Measurements from ENCODE around the gene ABHD16B. TPM values are rescaled to one million over a fixed set of nuclear protein-coding genes. Genes with fewer than 3 reads are reported as not detected.

The ABHD16B gene
- polyA plus RNA-seq, 1 experiment, result not detected

- no peak overlapping the region for H3K27ac ChIP-seq (ENCODE audit: low read depth, low read length)
- POLR2A ChIA-PET, result interaction anchor here (1.8 kb wide), 1 partner anchor 10 kb away, joined by 15 read pairs; the partner anchor contains the start of gene TPD52L2
- CTCF ChIA-PET, result interaction anchor here (1.6 kb wide), 1 partner anchor 9 kb away, joined by 4 read pairs; no protein-coding TSS in a partner anchor
Observed at GRCh38 chr20:63854766-63855362, 6.4 kb upstream of the ABHD16B start.

GRCh38 chr20:63855363-63856097 lies 5.8 kb upstream of the ABHD16B start:
- TF ChIP-seq CTCF (IDR thresholded peaks at IDR 0.05; ENCODE audit: low read depth, low read length), result no peak
- Histone ChIP-seq H3K9me3 (ENCODE audit: control insufficient read depth, insufficient read depth, low read length) (no peaks in the 10 kb centered on the region; the same call in 1 of the 2 replicates), H3K4me3 (ENCODE audit: low read depth, low read length) (no peak overlapping the region), H3K27ac (ENCODE audit: low read depth, low read length) (no peak overlapping the region), H3K27me3 (ENCODE audit: control insufficient read depth, insufficient read depth, low read length) (no peaks in the 10 kb centered on the region)
- no peak for DNase-seq (ENCODE audit: low read depth, low spot score)
- ChIA-PET CTCF (interaction anchor here (1.6 kb wide), 1 partner anchor 8 kb away, joined by 4 read pairs; no protein-coding TSS in a partner anchor), POLR2A (interaction anchor here (0.5 to 1.8 kb wide), 2 partner anchors 10 to 255 kb away, joined by 3 to 15 read pairs; partner anchors contain the start of gene TPD52L2)

More at GRCh38 chr20:63854766-63855362, 6.4 kb upstream of the ABHD16B start:
- Histone ChIP-seq H3K4me3 (ENCODE audit: low read depth, low read length) (no peak overlapping the region), H3K9me3 (ENCODE audit: control insufficient read depth, insufficient read depth, low read length) (no peaks in the 10 kb centered on the region; the same call in 1 of the 2 replicates), H3K27me3 (ENCODE audit: control insufficient read depth, insufficient read depth, low read length) (no peaks in the 10 kb centered on the region)
- TF ChIP-seq CTCF (IDR thresholded peaks at IDR 0.05; ENCODE audit: low read depth, low read length), result no peak
- DNase-seq (ENCODE audit: low read depth, low spot score), result no peak

- Histone ChIP-seq H3K27me3 (ENCODE audit: control insufficient read depth, insufficient read depth, low read length) (no peaks in the 10 kb centered on the region), H3K9me3 (ENCODE audit: control insufficient read depth, insufficient read depth, low read length) (no peaks in the 10 kb centered on the region; the same call in 1 of the 2 replicates), H3K27ac (ENCODE audit: low read depth, low read length) (no peak overlapping the region), H3K4me3 (ENCODE audit: low read depth, low read length) (no peak overlapping the region)
- TF ChIP-seq CTCF (IDR thresholded peaks at IDR 0.05; ENCODE audit: low read depth, low read length), result no peak
- DNase-seq (ENCODE audit: low read depth, low spot score), result no peak
- CTCF ChIA-PET, result interaction anchor here (1.6 kb wide), 1 partner anchor 8 kb away, joined by 4 read pairs; no protein-coding TSS in a partner anchor
- POLR2A ChIA-PET, result interaction anchor here (0.5 to 1.8 kb wide), 3 partner anchors 9 to 256 kb away, joined by 3 to 15 read pairs (median 4); partner anchors contain the start of gene TPD52L2
Observed at GRCh38 chr20:63856098-63856511, 5.2 kb upstream of the ABHD16B start.

GRCh38 chr20:63857764-63858392 lies 3.4 kb upstream of the ABHD16B start:
- no peak for TF ChIP-seq CTCF (IDR thresholded peaks at IDR 0.05; ENCODE audit: low read depth, low read length)
- no peak overlapping the region for H3K4me3 ChIP-seq (ENCODE audit: low read depth, low read length)
- H3K9me3 ChIP-seq (ENCODE audit: control insufficient read depth, insufficient read depth, low read length), result no peaks in the 10 kb centered on the region; the same call in 1 of the 2 replicates
- POLR2A ChIA-PET, result interaction anchor here (0.5 to 1.4 kb wide), 2 partner anchors 11 to 19 kb away, joined by 3 to 4 read pairs; no protein-coding TSS in a partner anchor
- no peak for DNase-seq (ENCODE audit: low read depth, low spot score)
- CTCF ChIA-PET, result interaction anchor here (0.8 to 1.0 kb wide), 2 partner anchors 83 to 175 kb away, joined by 3 read pairs; no protein-coding TSS in a partner anchor
- H3K27ac ChIP-seq (ENCODE audit: low read depth, low read length), result peak overlapping the region; percentile 21
- H3K27me3 ChIP-seq (ENCODE audit: control insufficient read depth, insufficient read depth, low read length), result no peaks in the 10 kb centered on the region

Data from AG04450 (cell line).